WTC11 (cell line): Measurements from ENCODE around the gene PRKAG2. TPM values are rescaled to one million over a fixed set of nuclear protein-coding genes. Genes with fewer than 3 reads are reported as not detected.

Source experiments
- ATAC-seq: fragments of 200-7000 bp; cut with Tn5 transposase; 2 replicates; pipeline ENCODE4 v1.10.0; 2021; ENCODE audit warnings: mild to moderate bottlenecking, moderate library complexity
- CTCF ChIA-PET: fragments of 300-600 bp; sonication (Branson Sonifier 250); formaldehyde crosslinking; loops from one replicate; lab custom pipeline; 2021; ENCODE audit warnings: antibody characterized with exemption; lab: Charles Lee
- POLR2A ChIA-PET: fragments of 350-600 bp; sonication (Branson Sonifier 250); formaldehyde crosslinking; loops from one replicate; lab custom pipeline; 2021; ENCODE audit warnings: antibody characterized with exemption; lab: Charles Lee
- DNase-seq: peaks from one replicate; pipeline ENCODE4 v3.0.0; 2021; ENCODE audit warnings: low spot score
- H3K27ac Mint-ChIP-seq: 2 replicates; pipeline ENCODE4 v1.8.0; 2021; ENCODE audit warnings: mixed read lengths
- H3K27me3 Mint-ChIP-seq: 2 replicates; pipeline ENCODE4 v1.8.0; 2021; ENCODE audit warnings: low read depth, mild to moderate bottlenecking, moderate library complexity, mixed read lengths
- H3K36me3 Mint-ChIP-seq: 2 replicates; pipeline ENCODE4 v1.8.0; 2021; ENCODE audit warnings: mixed read lengths
- H3K4me1 Mint-ChIP-seq: 2 replicates; pipeline ENCODE4 v1.8.0; 2022; ENCODE audit warnings: mixed read lengths
- H3K4me3 Mint-ChIP-seq: 2 replicates; pipeline ENCODE4 v1.8.0; 2021; ENCODE audit warnings: mild to moderate bottlenecking, moderate library complexity, mixed read lengths
- H3K9me3 Mint-ChIP-seq: 2 replicates; pipeline ENCODE4 v1.8.0; 2021; ENCODE audit warnings: mixed read lengths
- ATF6 ChIP-seq: sonication (generic); formaldehyde crosslinking; IDR thresholded peaks from 2 replicates; pipeline ENCODE4 v1.8.1; 2023; ENCODE audit warnings: mild to moderate bottlenecking, missing genetic modification reagents
- CTCF ChIP-seq: fragments of 200-600 bp; IDR thresholded peaks from 2 replicates; pipeline ENCODE4 v1.8.0; 2022; ENCODE audit warnings: antibody characterized with exemption
- E2F5 ChIP-seq: sonication (generic); formaldehyde crosslinking; IDR thresholded peaks from 2 replicates; pipeline ENCODE4 v1.8.1; 2022; ENCODE audit warnings: mild to moderate bottlenecking, moderate library complexity, missing genetic modification reagents
- EMX1 ChIP-seq: fragments of 250-450 bp; sonication (Bioruptor Pico); IDR thresholded peaks from 2 replicates; pipeline ENCODE4 v1.8.0; 2021; ENCODE audit warnings: mild to moderate bottlenecking
- GABPB1 ChIP-seq: sonication (generic); formaldehyde crosslinking; IDR thresholded peaks from 2 replicates; pipeline ENCODE4 v1.8.1; 2023; ENCODE audit warnings: mild to moderate bottlenecking, missing genetic modification reagents
- IRF1 ChIP-seq: sonication (generic); formaldehyde crosslinking; IDR thresholded peaks from 2 replicates; pipeline ENCODE4 v1.8.0; 2023; ENCODE audit warnings: missing genetic modification reagents
- JAZF1 ChIP-seq: fragments of 250-450 bp; sonication (Bioruptor Pico); IDR thresholded peaks from 2 replicates; pipeline ENCODE4 v1.9.0; 2021; ENCODE audit warnings: moderate library complexity, mild to moderate bottlenecking, inconsistent platforms
- MYBL2 ChIP-seq: sonication (generic); formaldehyde crosslinking; IDR thresholded peaks from 2 replicates; pipeline ENCODE4 v1.8.1; 2023; ENCODE audit warnings: mild to moderate bottlenecking, moderate library complexity, missing genetic modification reagents
- PRRX2 ChIP-seq: fragments of 250-450 bp; sonication (Bioruptor Pico); IDR thresholded peaks from 2 replicates; pipeline ENCODE4 v1.8.0; 2021; ENCODE audit warnings: mild to moderate bottlenecking
- SMAD3 ChIP-seq: sonication (generic); formaldehyde crosslinking; IDR thresholded peaks from 2 replicates; pipeline ENCODE4 v1.8.0; 2022; ENCODE audit warnings: missing genetic modification reagents, mild to moderate bottlenecking, borderline replicate concordance
- SMAD4 ChIP-seq: sonication (generic); formaldehyde crosslinking; IDR thresholded peaks from 2 replicates; pipeline ENCODE4 v1.8.0; 2022; ENCODE audit warnings: mild to moderate bottlenecking, missing genetic modification reagents
- USF2 ChIP-seq: sonication (generic); formaldehyde crosslinking; IDR thresholded peaks from 2 replicates; pipeline ENCODE4 v1.8.1; 2023; ENCODE audit warnings: mild to moderate bottlenecking, missing genetic modification reagents, moderate library complexity
- ZNF219 ChIP-seq: sonication (generic); formaldehyde crosslinking; IDR thresholded peaks from 2 replicates; pipeline ENCODE4 v1.8.0; 2023; ENCODE audit warnings: missing genetic modification reagents, mild to moderate bottlenecking, borderline replicate concordance
- ZNF281 ChIP-seq: sonication (generic); formaldehyde crosslinking; IDR thresholded peaks from 2 replicates; pipeline ENCODE4 v1.8.0; 2023; ENCODE audit warnings: mild to moderate bottlenecking, missing genetic modification reagents
- ZNF396 ChIP-seq: fragments of 250-450 bp; sonication (Bioruptor Pico); IDR thresholded peaks from 2 replicates; pipeline ENCODE4 v1.8.0; 2021; ENCODE audit warnings: mild to moderate bottlenecking, moderate library complexity, borderline replicate concordance
- ZNF423 ChIP-seq: fragments of 250-450 bp; sonication (Bioruptor Pico); IDR thresholded peaks from 2 replicates; pipeline ENCODE4 v2.1.2; 2022; ENCODE audit warnings: mild to moderate bottlenecking, moderate library complexity
- ZNF425 ChIP-seq: fragments of 250-450 bp; sonication (Bioruptor Pico); conservative IDR thresholded peaks from 2 replicates; pipeline ENCODE4 v1.9.0; 2021; ENCODE audit warnings: mild to moderate bottlenecking
- total RNA-seq: library from RNA; stranded (reverse); gene quantifications from 3 replicates; pipeline ENCODE4 v1.2.3, GENCODE V29; 2021

The PRKAG2 gene
- total RNA-seq, 1 experiment from 2014 or later, result 20.3 TPM

- TF ChIP-seq SMAD3 (CRISPR knock-in tag) (no peak), CTCF (no peak), EMX1 (no peak), ZNF281 (CRISPR knock-in tag) (no peak), E2F5 (CRISPR knock-in tag) (no peak), ZNF423 (CRISPR knock-in tag) (no peak), MYBL2 (CRISPR knock-in tag) (no peak)
- H3K27me3 Mint-ChIP-seq, result peaks cover 3% of the 10 kb centered on the region; the same call in 1 of the 2 replicates
- peaks cover 4% of the 10 kb centered on the region; the same call in 1 of the 2 replicates for H3K36me3 Mint-ChIP-seq
- no peak overlapping the region for H3K27ac Mint-ChIP-seq
- H3K4me1 Mint-ChIP-seq, result peaks cover 4% of the 10 kb centered on the region; the same call in 1 of the 2 replicates
- DNase-seq, result no peak
- peaks cover 13% of the 10 kb centered on the region for H3K9me3 Mint-ChIP-seq
- POLR2A ChIA-PET, result no interaction called here
- ATAC-seq, result no peak
- CTCF ChIA-PET, result no interaction called here
- no peak overlapping the region for H3K4me3 Mint-ChIP-seq
These were observed 41.6 kb upstream of the PRKAG2 start for GRCh38 chr7:151918510-151918843.

- ATAC-seq, result no peak
- Mint-ChIP-seq H3K36me3 (peaks cover 4% of the 10 kb centered on the region; the same call in 1 of the 2 replicates), H3K27me3 (peaks cover 3% of the 10 kb centered on the region; the same call in 1 of the 2 replicates), H3K27ac (no peak overlapping the region), H3K4me1 (peaks cover 4% of the 10 kb centered on the region; the same call in 1 of the 2 replicates), H3K4me3 (no peak overlapping the region), H3K9me3 (peaks cover 17% of the 10 kb centered on the region)
- DNase-seq, result no peak
- POLR2A ChIA-PET, result no interaction called here
- TF ChIP-seq USF2 (CRISPR knock-in tag) (no peak), ZNF396 (CRISPR knock-in tag) (no peak), ZNF425 (CRISPR knock-in tag) (no peak), PRRX2 (no peak), SMAD4 (no peak), ZNF219 (CRISPR knock-in tag) (no peak)
- TF ChIP-seq, all 79 proteins: peak for 0
- CTCF ChIA-PET, result no interaction called here
These were observed 41.0 kb upstream of the PRKAG2 start for GRCh38 chr7:151917791-151918509.

GRCh38 chr7:151914051-151914450 lies 37.1 kb upstream of the PRKAG2 start:
- Mint-ChIP-seq H3K4me3 (no peak overlapping the region), H3K36me3 (peaks cover 4% of the 10 kb centered on the region; the same call in 1 of the 2 replicates), H3K4me1 (peaks cover 4% of the 10 kb centered on the region; the same call in 1 of the 2 replicates), H3K9me3 (peaks cover 22% of the 10 kb centered on the region), H3K27me3 (peaks cover 3% of the 10 kb centered on the region; the same call in 1 of the 2 replicates), H3K27ac (no peak overlapping the region)
- no peak for DNase-seq
- CTCF ChIA-PET, result no interaction called here
- ATAC-seq, result no peak
- POLR2A ChIA-PET, result no interaction called here
- TF ChIP-seq GABPB1 (CRISPR knock-in tag), result no peak
- TF ChIP-seq IRF1 (CRISPR knock-in tag), result no peak
- no peak for TF ChIP-seq ZNF423 (CRISPR knock-in tag)
- TF ChIP-seq EMX1, result no peak
- TF ChIP-seq SMAD3 (CRISPR knock-in tag), result no peak
- no peak for TF ChIP-seq JAZF1 (CRISPR knock-in tag)
- TF ChIP-seq ATF6, result no peak
